Activated CD4-positive, CD25-positive, alpha-beta regulatory T cell treated with anti-CD3 and anti-CD28 coated beads, Interleukin-2, amount 50 U/mL, for 24 hours (primary cell): Measurements from ENCODE around the gene CSRP1.
"Not testable (repeated sequence)": the region's sequence is repeated elsewhere in the genome, so short reads cannot be mapped to it uniquely, and the experiment has no call there.

Experiments
- ATAC-seq, 2 donors: fragments of 150-1000 bp; cut with Tn5 transposase; one replicate each; pipeline ENCODE4 v1.10.0; 2021; ENCODE audit warnings: mild to moderate bottlenecking in 1 of 2, moderate library complexity in 1 of 2

CSRP1 gene

DNA sequence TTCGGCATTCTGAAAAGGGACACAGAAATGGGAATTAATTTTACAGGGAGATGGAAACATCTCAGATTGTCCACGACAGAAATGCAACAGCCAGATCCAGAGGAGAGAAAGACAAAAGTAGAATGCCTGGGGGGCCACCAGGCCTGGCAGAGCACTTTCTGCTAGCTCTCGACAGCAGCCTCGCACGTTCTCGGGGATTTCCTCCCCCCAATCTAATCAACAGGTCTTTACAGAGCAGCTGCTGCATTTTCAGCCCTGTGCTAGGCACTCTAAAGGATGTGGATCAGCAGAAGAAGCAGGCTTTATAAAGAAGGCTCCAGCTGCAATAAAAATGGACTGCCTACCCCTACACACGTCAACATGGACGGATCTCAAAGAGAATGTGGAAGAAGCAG is 10.6 kb downstream of the CSRP1 start:
- ATAC-seq: no peak

DNA sequence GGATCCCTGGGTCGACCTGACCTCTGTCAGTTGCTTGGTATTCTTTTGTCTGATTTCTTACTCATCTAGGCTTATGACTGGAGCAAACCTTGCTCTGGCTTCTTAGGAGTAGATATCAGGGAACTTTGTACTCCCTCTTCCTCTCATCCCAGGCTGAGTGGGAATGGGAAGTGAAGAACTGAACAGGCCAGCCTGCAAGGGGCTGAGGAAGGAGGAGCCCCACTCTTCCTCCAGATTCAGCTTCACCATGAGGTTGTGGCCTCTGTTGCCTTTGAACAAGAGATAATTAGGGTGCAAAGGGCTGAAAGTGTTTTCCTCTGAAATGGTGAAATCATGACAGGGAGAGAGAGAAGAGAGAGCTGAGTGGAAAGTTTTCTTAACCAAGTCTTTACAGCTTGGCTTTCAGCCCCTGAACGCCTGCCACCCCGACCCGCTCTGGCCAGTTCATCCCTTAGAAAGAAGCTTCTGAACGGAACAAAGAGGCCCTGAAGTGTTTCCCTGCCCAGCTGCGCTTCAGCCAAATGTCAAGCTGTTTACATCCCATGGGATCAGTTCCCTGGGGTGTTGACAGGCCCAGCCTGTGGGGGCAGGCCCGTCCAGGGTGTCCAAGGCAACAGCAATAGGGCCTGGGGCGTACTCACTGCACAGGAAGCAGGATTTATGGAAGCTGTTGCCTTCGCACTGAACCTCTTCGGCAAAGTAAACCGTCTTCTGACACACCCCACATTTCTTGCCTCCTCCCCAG is 11.2 kb downstream of the CSRP1 start:
- no peak for ATAC-seq

GRCh38 chr1:201493757-201494617 is 12.9 kb downstream of the CSRP1 start:
- no peak for ATAC-seq

DNA sequence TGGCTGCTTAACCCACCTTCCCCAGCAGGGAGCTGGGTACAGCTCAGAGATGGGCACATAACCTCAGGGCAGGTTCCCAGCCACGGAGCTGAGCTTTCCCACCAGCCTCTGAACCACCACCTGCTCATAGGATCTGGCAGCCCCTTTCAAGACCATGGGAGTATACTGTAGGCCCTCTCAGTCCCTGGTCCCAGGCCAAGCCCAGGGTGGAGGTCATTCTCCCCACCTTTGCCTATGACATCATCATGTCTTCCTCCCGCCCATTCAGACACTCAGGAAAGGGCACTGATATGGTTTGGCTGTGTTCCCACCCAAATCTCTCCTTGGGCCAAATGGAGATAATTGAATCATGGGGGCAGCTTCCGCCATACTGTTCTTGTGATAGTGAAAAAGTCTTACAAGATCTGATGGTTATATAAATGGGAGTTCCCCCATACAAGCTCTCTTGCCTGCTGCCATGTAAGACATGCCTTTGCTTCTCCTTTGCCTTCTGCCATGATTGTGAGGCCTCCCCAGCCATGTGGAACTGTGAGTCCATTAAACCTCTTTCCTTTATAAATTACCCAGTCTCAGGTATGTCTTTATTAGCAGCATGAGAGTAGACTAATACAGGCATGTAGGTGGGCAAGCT is 13.8 kb downstream of the CSRP1 start:
- ATAC-seq: not testable (repeated sequence)

DNA sequence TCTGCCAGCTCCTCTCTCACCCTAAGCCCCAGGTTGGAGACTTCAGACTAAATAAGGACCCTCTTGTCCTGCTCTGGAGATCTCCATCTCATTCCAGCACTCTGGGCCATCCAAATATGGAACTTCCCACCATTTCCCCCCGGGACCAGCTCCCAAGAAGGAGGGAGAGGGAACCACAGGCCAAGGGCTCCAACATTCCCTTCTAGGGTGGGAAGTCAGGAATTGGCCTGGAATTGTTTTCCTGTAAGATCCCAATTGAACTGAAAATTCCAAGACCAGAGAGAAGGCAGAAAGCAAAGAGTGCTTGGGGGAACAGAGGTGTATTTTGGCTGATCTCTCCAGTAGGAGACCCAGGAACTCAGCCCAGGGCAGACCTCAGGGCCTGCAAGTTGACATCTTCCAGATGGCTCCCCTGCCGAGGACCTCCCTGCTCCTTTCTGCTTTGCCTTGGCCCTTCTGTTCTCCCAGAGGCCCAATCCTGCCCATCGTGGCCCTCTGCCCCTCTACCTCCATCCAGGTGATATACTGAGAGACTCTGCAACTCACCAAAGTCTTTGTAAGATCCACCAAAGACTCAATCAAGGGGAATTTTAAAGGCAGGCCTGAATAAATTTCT is 14.9 kb downstream of the CSRP1 start:
- ATAC-seq: no peak

DNA sequence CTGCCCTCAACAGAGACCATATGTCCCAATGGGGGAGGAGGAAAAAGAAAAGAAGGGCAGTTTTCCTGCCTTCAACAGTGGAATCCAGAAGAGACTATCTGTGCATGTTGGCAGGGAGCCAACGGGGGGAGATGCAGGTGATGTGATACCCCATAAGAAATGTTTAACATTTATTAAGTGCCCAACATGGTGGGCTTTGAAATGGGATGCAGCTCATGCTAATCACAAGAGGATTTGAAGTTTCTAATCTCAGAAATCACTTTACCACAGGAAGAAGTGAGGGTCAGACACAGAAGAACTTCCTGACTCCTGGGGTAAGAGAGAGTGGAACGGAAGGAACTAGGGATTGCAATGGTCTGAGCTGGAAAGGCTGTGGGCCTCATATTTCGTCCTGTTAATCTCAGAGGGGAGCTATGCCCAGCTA is 16.2 kb downstream of the CSRP1 start:
- no peak for ATAC-seq

DNA sequence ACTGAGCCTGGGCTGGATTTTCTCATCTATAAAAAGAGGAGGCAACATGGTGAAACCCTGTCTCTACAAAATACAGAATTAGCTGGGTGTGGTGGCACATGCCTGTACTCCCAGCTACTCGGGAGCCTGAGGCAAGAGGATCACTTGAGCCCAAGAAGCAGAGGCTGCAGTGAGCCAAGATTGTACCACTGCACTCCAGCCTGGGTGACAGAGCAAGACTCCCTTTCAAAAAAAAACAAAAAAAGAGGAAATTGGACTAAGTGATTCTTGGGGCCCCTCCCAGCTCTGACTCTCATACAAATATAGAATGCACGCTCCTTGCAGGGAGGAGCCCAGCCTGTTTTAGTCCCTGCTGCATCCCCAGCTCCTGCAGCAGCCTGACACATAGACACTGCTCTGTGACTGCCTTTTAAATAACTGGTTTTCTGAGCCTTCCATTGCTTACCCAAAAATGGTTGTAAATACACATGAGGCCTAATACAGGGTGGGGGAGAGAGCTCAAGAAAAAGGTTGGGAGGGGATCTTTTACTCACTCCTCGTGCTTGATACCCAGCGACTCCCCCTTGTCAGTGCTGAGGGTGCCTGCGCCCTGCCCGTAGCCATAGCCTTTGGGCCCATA is 17.2 kb downstream of the CSRP1 start:
- no peak for ATAC-seq

DNA sequence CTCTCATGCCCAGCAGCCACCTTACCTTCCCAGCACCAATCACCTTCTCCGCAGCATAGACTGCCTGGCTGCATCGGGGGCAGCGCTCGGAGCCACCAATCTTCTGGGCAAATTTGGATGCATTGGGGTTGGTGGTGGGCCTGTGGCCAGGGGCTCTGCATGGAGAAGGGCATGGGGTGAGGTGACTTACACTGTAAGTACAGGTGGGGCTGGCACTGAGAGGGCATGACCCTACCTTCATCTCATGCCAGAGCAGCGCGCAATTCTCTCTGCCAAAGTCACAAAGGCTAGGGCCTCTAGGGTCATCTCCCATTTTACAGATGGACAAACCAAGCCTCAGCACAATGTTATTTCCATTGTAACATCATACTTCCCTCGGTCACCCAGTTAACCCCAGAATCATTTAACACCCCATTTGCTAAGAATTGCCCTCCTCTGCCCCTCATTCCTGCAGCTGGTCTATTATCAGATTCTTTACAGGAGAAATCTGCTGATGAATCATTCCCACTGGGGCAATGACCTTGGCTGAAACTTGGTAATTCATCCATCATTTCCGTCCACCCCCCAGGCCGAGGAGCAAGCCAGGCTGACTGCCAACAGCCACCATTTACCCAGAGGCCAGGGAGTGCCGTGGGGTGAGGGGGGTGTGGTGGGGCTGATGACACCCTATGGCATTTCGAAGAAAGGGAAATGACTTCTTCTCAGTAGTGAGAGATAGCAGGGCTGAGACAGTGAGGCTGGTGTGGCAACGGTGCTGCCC is 17.9 kb downstream of the CSRP1 start:
- ATAC-seq: no peak

GRCh38 chr1:201487742-201488141 is 19.2 kb downstream of the CSRP1 start:
- no peak for ATAC-seq

DNA sequence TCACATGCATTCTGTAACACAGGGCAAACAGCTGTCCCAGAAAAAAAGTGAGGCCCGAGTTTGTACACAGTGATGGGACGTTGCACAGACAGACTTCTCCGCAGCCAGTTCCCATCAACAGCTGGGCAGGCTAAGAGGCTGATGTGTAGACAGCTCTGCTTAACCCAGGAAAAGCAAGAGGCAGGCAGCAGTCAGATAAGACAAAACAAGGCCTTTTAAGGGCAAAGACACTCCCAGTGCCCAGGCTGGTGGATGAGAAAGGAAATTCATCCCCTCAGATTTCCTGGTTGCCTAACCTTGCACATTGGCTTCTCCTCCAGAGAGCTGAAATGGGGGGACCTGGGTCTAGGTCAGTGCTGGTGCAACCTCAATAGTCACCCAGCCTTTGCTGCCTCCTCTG is 20.7 kb downstream of the CSRP1 start:
- no peak for ATAC-seq

DNA sequence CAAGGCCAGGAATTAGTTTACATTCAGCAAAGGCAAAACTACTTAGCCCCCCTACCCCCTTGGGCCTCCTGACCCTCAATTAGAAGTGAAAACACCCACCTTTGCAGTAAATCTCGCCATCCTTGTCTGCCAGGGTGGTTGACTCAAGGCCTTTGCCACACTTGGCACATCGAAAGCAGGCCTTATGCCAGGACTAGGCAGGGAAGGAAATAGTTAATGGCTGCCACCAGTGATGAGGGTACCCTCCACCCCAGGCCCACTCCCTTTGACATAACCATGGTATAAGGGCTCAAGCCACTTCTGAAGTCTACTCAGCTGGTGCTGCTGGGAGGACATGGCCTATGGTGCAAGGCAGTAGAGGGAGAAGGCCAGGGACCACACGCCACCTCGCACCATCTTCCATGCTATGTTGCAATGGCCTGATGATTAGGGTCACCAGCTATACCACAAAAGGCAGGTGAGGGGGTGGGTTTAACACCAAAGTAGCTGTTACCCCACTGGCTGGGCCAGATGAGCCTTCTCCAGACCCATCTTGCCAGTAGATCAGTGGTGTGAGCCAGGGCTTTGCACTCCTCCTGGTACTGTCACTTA is 21.6 kb downstream of the CSRP1 start:
- ATAC-seq: no peak

DNA sequence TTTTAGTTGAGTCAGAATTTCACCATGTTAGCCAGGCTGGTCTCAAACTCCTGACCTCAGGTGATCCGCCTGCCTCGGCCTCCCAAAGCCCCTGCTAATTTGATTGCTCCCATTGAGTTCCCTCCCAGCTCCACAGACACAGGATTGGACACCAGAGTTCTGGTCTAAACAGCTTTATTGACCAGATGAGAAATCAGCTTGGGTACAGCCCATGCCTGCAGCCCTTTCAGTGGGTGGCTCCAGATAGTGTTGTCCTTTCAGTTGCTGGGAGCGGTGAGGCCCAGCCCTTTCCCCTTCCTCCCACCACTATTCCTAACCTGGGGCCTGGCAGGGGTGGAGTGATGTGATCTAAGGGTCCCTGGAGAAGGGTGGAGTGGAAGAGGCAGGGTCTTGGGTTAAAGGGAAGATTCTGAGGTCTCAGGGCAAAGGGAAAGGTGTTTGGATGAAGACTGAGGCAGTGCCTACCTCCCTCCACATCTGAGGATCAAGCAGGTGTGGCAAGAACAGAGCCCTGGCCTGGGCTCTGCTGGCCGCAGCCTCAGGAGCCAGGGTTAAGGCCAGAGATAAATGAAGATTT is 23.5 kb downstream of the CSRP1 start:
- no peak for ATAC-seq

GRCh38 chr1:201482755-201483154 is 24.2 kb downstream of the CSRP1 start:
- ATAC-seq: no peak

DNA sequence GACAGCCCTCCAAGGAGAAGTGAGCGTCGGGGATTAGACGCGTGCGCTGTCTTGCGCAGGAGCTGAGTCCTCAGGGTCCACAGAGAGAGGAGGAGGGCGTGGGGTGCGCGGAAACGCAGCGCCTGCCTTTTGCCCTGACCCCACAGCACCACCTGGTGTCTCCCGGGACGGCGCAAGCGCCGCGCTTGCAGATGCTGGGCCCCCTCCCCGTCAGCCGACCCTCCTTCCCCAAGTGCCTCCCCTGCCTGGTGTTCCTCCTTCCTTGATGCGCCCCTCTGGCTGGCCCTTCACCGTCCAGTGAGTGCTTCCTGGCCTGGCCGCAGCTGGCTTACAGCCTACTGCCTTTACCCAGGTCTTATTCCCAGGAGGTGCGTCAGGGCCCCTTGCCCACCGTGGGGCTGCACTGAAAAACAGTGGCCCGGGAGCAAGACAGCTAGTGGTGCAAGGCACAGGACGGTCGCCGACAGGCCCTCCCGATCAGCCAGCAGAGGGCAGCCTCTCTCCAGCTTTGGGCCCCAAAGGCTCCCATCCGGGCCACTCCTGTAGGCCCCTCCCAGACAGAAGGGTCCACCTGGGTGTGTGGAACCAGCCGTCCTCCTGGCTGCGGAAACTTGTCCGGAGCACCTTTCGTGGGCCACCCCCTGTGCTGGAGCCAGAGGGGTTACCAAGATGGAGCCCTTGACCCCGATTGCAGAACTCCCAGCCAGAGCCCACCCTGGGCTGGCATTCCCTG is 25.0 kb downstream of the CSRP1 start:
- ATAC-seq: peak; percentile 82 to 83

GRCh38 chr1:201481004-201481380 is 25.9 kb downstream of the CSRP1 start:
- ATAC-seq: no peak

DNA sequence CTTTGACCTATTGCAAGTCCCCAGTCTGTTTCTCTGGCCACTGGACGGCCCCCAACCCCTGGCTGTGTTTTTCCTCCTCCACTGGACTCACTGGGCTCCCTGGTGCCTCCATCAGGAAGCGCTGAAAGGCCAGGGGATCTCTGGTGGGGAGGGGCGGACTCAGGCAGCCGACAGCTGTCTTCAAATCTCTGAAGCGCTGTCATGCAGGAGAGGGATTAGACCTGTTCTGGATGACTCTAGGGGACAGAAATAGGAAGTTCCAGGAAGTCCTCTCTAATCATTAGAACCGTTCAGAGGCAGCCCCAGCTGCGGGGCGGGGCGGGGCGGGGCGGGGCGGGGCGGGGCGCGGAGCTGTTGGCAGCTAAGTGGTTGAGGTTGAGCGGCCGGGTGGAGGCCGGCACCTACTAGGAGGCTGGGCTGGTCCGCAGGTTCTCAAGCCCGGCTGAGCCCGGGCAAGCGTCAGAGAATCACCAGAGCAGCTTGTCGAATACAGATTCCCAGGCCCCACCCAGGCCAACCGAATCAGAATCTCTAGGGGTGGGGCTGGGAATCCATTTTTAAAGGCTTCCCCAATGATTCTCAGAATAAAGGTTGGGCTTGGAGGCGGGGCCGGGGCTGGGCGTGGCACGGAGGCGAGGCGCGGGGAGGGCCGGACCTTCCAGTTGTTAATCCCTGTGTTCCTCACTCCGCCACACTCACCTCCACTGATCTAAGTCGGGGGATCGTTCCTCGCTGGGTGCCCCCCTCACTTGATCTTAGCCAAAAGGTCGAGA is 26.5 kb downstream of the CSRP1 start:
- peak; percentile 54 to 62 for ATAC-seq

DNA sequence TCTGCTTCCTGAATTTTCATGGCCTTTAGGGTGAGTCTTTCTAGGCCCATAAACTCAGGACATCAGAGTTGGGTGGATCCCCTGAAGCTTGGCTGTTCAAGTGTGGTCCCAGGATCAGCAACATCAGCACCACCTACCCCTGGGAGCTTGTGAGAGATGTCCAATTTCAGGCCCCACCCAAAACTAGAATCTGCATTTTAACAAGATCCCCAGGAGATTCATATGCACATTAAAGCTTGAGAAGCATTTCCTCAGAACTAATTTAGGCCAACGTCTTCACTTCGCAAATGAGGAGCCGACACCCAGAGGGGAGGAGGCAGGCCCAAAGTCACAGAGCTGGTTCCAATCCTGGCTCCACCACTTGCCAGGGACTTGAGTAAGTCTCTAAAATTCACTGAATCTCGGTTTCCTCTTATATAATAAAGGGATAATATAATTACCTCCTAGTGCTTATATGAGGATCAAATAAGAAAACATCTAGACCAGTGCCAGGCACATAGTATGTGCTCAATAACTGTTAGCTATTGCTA is 27.7 kb downstream of the CSRP1 start:
- no peak for ATAC-seq

DNA sequence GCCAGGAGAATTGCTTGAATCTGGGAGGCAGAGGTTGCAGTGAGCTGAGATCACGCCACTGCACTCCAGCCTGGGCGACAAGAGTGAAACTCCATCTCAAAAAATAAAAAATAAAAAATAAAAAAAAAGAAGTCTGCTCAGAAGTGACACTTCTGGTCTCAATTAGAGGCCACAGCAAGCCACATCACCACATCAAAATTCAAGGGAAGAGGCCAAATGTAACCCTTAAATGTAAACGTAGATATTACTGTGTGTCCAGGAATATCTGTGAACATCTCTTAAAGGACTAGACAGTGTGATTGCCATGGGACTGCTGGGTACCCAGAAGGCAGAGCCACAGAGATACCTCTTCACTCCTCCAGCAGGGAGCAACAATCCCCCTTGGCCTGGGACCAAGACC is 28.3 kb downstream of the CSRP1 start:
- not testable (repeated sequence) for ATAC-seq

- no peak for ATAC-seq
Measured at GRCh38 chr1:201476670-201477344, 30.1 kb downstream of the CSRP1 start.
